Neutrophil (primary cell): ENCODE measurements around the gene THG1L.

Experiments used
- H3K27ac ChIP-seq: fragments of 200-600 bp; sonication (generic); 2 replicates; pipeline ENCODE4 v1.5.1; 2016; ENCODE audit warnings: mild to moderate bottlenecking, moderate library complexity
- H3K27me3 ChIP-seq: fragments of 200-600 bp; sonication (generic); 2 replicates; pipeline ENCODE4 v1.6.0; 2016; ENCODE audit warnings: mild to moderate bottlenecking
- H3K36me3 ChIP-seq: fragments of 200-600 bp; sonication (generic); 2 replicates; pipeline ENCODE4 v1.5.1; 2017
- H3K4me1 ChIP-seq, 2 experiments: fragments of 200-600 bp in 1 of 2; sonication (generic) in 1 of 2; 1 replicate in 1 of 2; 2 replicates in 1 of 2; pipeline versions ENCODE4 v1.5.1 to v1.6.1; 2013 to 2016; ENCODE audit warnings: low read depth in 1 of 2, low read length in 1 of 2, mild to moderate bottlenecking in 1 of 2, moderate library complexity in 1 of 2; ENCODE audit not compliant: control insufficient read depth in 1 of 2, insufficient read depth in 1 of 2
- H3K4me3 ChIP-seq, 2 experiments: fragments of 200-600 bp in 1 of 2; sonication (generic) in 1 of 2; 1 replicate in 1 of 2; 2 replicates in 1 of 2; pipeline ENCODE4 v1.5.1; 2013 to 2016; ENCODE audit warnings: low read depth in 1 of 2, low read length in 1 of 2, mild to moderate bottlenecking in 1 of 2, moderate library complexity in 1 of 2
- H3K9me3 ChIP-seq: fragments of 200-600 bp; sonication (generic); 2 replicates; pipeline ENCODE4 v1.5.1; 2016
- TF ChIP-seq, protein P1 (sequence below): fragments of 200-600 bp; sonication (generic); IDR thresholded peaks from 2 replicates; pipeline ENCODE4 v1.5.1; 2016; ENCODE audit warnings: antibody characterized with exemption

THG1L gene

DNA sequence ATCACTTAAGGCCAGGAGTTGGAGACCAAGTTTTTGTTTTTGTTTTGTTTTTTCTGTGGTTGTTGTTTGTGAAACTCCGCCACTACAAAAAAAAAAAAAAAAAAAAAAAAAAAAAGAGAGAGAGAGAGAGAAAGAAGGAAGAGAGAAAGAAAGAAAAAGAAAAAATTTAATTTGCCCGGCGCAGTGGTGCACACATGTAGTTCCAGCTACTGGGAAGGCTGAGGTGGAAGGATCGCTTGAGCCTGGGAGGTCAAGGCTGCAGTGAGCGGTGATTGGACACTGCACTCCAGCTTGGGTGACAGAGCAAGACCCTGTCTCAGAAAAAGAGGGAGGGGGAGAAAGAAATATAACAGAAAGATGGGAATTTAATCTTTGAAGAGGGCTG is 902 bp downstream of the THG1L start:
- Histone ChIP-seq H3K36me3 (no peaks in the 10 kb centered on the region), H3K4me1 (peaks cover 7 to 12% of the 10 kb centered on the region in 2 experiments), H3K27ac (peak overlapping the region; percentile 85), H3K4me3 (peak overlapping the region; percentile 63 to 80), H3K9me3 (no peaks in the 10 kb centered on the region), H3K27me3 (no peaks in the 10 kb centered on the region)
- TF ChIP-seq, protein P1, sequence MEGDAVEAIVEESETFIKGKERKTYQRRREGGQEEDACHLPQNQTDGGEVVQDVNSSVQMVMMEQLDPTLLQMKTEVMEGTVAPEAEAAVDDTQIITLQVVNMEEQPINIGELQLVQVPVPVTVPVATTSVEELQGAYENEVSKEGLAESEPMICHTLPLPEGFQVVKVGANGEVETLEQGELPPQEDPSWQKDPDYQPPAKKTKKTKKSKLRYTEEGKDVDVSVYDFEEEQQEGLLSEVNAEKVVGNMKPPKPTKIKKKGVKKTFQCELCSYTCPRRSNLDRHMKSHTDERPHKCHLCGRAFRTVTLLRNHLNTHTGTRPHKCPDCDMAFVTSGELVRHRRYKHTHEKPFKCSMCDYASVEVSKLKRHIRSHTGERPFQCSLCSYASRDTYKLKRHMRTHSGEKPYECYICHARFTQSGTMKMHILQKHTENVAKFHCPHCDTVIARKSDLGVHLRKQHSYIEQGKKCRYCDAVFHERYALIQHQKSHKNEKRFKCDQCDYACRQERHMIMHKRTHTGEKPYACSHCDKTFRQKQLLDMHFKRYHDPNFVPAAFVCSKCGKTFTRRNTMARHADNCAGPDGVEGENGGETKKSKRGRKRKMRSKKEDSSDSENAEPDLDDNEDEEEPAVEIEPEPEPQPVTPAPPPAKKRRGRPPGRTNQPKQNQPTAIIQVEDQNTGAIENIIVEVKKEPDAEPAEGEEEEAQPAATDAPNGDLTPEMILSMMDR, result no peak

DNA sequence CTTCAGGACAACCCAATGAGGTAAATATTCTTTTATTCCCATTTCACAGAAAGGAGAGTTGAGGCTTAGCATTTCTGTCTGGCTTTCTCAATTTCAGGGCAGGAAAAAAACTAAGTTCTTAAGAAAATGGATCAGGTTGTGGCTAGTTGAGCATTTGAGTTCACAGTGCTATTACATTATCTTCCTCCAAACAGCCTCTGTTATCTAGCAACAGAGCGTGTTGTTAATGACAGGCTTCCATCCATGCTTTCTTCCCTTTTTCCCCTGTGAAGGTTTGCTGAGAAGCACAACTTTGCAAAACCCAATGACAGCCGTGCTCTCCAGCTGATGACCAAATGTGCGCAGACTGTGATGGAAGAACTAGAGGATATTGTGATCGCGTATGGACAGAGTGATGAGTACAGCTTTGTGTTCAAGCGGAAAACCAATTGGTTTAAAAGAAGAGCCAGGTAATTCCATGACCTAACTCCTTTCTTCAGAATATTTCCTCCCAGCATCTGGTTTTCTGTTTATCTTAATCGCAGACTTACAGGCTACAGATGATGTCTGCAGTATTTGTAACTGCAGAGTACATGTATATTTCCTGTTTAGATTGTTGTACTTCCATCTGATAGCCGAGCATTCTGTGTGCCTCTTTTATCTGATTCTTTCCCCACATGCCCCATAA is 1.5 kb downstream of the THG1L start:
- no peak overlapping the region for H3K4me3 ChIP-seq
- peaks cover 7 to 12% of the 10 kb centered on the region in 2 experiments for H3K4me1 ChIP-seq
- TF ChIP-seq, protein P1, result no peak
- H3K27ac ChIP-seq, result no peak overlapping the region
- H3K36me3 ChIP-seq, result no peaks in the 10 kb centered on the region
- no peaks in the 10 kb centered on the region for H3K27me3 ChIP-seq
- H3K9me3 ChIP-seq, result no peaks in the 10 kb centered on the region

DNA sequence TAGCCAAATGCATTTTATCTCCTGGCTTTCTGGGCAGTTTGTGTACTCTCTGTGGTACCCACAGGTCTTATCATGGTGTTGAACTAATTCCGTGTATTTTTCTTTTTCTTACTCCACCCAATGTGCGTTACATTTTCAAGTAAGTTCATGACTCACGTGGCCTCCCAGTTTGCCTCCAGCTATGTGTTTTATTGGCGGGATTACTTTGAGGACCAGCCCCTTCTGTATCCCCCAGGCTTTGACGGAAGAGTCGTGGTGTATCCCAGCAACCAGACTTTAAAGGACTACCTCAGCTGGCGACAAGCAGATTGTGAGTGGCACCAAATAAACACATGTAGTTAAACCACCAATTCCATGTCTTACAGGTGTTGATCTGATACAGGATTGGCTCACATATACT is 3.2 kb downstream of the THG1L start:
- Histone ChIP-seq H3K4me1 (peaks cover 7 to 12% of the 10 kb centered on the region in 2 experiments), H3K27me3 (no peaks in the 10 kb centered on the region), H3K27ac (no peak overlapping the region), H3K36me3 (no peaks in the 10 kb centered on the region), H3K4me3 (no peak overlapping the region), H3K9me3 (no peaks in the 10 kb centered on the region)
- TF ChIP-seq, protein P1, result no peak

DNA sequence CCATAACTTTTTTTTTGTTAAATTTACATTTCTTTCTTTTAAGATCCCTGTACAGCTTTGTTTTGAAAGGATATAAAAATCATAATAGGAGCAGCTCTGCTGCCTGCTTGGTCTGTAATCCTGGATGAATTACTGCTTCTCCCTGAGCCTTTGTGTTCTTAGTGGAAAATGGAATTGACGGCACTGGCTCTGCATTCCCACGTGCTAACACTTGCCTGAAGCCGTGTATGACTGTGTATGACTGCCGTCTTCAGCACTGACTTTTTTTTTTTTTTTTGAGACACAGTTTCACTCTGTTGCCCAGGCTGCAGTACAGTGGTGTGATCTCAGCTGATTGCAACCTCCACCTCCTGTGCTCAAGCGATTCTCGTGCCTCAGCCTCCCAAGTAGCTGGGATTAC is 4.8 kb downstream of the THG1L start:
- Histone ChIP-seq H3K9me3 (no peaks in the 10 kb centered on the region), H3K4me3 (no peak overlapping the region), H3K36me3 (no peaks in the 10 kb centered on the region), H3K4me1 (peaks cover 7 to 8% of the 10 kb centered on the region in 2 experiments), H3K27me3 (no peaks in the 10 kb centered on the region), H3K27ac (no peak overlapping the region)
- TF ChIP-seq, protein P1, result no peak

DNA sequence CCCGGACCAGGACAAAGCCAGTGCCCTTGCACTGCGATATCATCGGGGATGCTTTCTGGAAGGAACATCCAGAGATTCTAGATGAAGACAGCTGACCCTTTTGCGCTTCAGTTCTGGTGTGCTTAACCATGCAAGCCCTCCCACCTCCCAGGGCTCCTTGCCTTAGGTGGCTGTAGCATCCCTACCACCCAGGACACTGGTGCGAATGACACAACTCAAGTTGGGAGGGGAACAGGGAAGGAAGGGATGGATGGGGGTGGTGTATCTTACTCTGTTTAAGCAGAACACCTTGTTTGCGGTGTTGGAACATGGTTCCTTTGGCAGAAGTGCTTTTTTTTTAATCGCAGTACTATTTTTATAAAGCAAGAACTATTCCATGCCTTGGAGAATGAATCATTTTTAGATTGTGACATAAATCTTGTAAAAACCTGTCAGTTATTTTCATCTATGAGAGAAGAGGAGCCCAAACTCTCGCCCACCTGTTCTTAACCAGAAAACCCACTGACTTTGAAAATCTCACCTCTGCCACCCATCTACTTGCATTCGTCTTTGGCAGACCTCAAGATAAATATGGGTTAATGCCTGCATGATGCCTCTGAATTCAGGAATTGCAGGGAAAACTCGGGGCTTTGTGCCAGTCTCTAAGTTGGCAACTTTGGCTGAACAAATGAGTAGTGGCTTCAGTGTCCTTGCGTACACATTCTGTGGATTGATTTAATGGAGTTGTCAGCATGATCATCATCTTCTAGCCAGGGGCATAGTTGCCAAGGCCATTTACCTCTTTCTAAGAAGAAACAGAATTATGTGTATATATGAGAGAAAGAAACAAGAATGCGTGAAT is 8.4 kb downstream of the THG1L start:
- Histone ChIP-seq H3K27ac (no peak overlapping the region), H3K4me1 (peaks cover 12% of the 10 kb centered on the region in 2 experiments), H3K27me3 (no peaks in the 10 kb centered on the region), H3K36me3 (no peaks in the 10 kb centered on the region), H3K4me3 (no peak overlapping the region), H3K9me3 (no peaks in the 10 kb centered on the region)
- TF ChIP-seq, protein P1, result no peak
